T-helper 1 cell (primary cell): ENCODE results near the gene FIGNL2.

ENCODE experiments used
- DNase-seq, 5 donors: peaks; one replicate each; pipeline ENCODE4 v3.0.0-alpha.2; 2012 to 2020

The FIGNL2 gene

GRCh38 chr12:51873251-51873994 lies 24.9 kb upstream of the FIGNL2 start:
- no peak for DNase-seq

- DNase-seq, result no peak
These were observed 24.1 kb upstream of the FIGNL2 start for GRCh38 chr12:51872689-51872981.

- DNase-seq, result no peak
These were observed 23.6 kb upstream of the FIGNL2 start for GRCh38 chr12:51871918-51872688.

GRCh38 chr12:51871126-51871525 lies 22.6 kb upstream of the FIGNL2 start:
- no peak for DNase-seq

- DNase-seq, result no peak
These were observed 22.0 kb upstream of the FIGNL2 start for GRCh38 chr12:51870504-51870903.

GRCh38 chr12:51869931-51870330 lies 21.4 kb upstream of the FIGNL2 start:
- no peak for DNase-seq

- DNase-seq, result no peak
These were observed 21.0 kb upstream of the FIGNL2 start for GRCh38 chr12:51869496-51869865.

GRCh38 chr12:51868821-51869495 lies 20.4 kb upstream of the FIGNL2 start:
- no peak for DNase-seq

GRCh38 chr12:51867796-51868428 lies 19.4 kb upstream of the FIGNL2 start:
- no peak for DNase-seq

GRCh38 chr12:51867371-51867770 lies 18.9 kb upstream of the FIGNL2 start:
- DNase-seq, result no peak

- no peak for DNase-seq
These were observed 18.2 kb upstream of the FIGNL2 start for GRCh38 chr12:51866762-51867161.

GRCh38 chr12:51866324-51866723 lies 17.8 kb upstream of the FIGNL2 start:
- no peak for DNase-seq

GRCh38 chr12:51865757-51866270 lies 17.3 kb upstream of the FIGNL2 start:
- no peak for DNase-seq

- DNase-seq, result no peak
These were observed 16.5 kb upstream of the FIGNL2 start for GRCh38 chr12:51864833-51865670.

- no peak for DNase-seq
These were observed 15.7 kb upstream of the FIGNL2 start for GRCh38 chr12:51863933-51864832.

- DNase-seq, result no peak
These were observed 14.9 kb upstream of the FIGNL2 start for GRCh38 chr12:51863363-51863932.

GRCh38 chr12:51862947-51863346 lies 14.4 kb upstream of the FIGNL2 start:
- DNase-seq, result no peak

- no peak for DNase-seq
These were observed 12.5 kb upstream of the FIGNL2 start for GRCh38 chr12:51860986-51861385.

- DNase-seq, result no peak
These were observed 7.3 kb upstream of the FIGNL2 start for GRCh38 chr12:51855586-51856428.
